Gastrocnemius medialis (tissue), 4 donors: ENCODE measurements around the gene FUZ.

Source experiments
- CTCF ChIP-seq, 5 experiments: fragments of 450-650 bp in 3 of 5; fragments of 200-600 bp in 2 of 5; sonication (generic) in 2 of 5; IDR thresholded peaks in 4 of 5; conservative IDR thresholded peaks in 1 of 5; 1 replicate in 4 of 5; 2 replicates in 1 of 5; pipeline ENCODE4 v1.5.1; 2016 to 2019; ENCODE audit warnings: antibody characterized with exemption in 5 of 5, mild to moderate bottlenecking in 3 of 5, moderate library complexity in 3 of 5
- POLR2A ChIP-seq, 2 donors: fragments of 450-650 bp; IDR thresholded peaks; one replicate each; pipeline ENCODE4 v1.6.1; 2017; ENCODE audit warnings: antibody characterized with exemption in 2 of 2, mild to moderate bottlenecking in 2 of 2, moderate library complexity in 2 of 2

DNA sequence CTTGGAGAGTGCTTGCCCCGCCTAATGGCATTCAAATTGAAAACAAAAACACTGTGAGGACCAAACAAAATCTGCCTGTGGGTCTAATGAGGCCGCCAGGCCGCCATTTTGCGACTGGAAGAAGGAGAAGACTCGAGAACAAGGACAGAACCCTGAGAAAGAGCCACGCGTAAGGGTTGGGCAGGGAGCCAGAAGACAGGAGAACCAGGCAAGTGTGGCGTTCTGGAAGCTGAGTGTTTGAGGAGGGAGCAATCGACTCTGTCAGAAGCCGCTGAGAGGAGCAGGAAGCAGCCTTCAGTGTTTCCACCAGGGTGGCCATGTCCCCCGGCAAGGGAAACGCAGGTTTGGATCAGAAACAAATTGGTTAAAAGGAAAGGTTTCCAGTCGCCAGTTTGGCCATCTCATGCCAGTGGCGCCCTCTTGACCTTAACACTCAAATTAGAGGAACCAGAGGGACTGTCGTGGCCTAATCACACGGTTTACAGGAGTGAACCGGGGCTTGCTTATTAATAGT is 27.7 kb upstream of the FUZ start:
- TF ChIP-seq CTCF (IDR thresholded peaks at IDR 0.05 in 4 of 5, conservative IDR thresholded peaks at IDR 0.05 in 1 of 5) (no peak), POLR2A (IDR thresholded peaks at IDR 0.05) (no peak)
